HG03108 (cell line): Measurements from ENCODE around the gene UGCG.
"Not testable (repeated sequence)": the region's sequence is repeated elsewhere in the genome, so short reads cannot be mapped to it uniquely, and the experiment has no call there.

Experiments
- ATAC-seq: cut with Tn5 transposase; IDR thresholded peaks from one replicate; pipeline ENCODE4 v1.9.1; 2021; ENCODE audit warnings: moderate library complexity; ENCODE audit not compliant: unreplicated experiment

Gene UGCG

GRCh38 chr9:111895996-111896941 is at the start of gene UGCG:
UGCG (plus strand) TSS chr9:111896814; CDS start chr9:111897216, 402 bp downstream.
- peak; percentile 78 for ATAC-seq

- no peak for ATAC-seq
Observed at GRCh38 chr9:111851553-111851952, 45.1 kb upstream of the UGCG start.

GRCh38 chr9:111852291-111852690 is 44.3 kb upstream of the UGCG start:
- ATAC-seq: no peak

- ATAC-seq: no peak
Observed at GRCh38 chr9:111853450-111853827, 43.2 kb upstream of the UGCG start.

GRCh38 chr9:111854799-111855198 is 41.8 kb upstream of the UGCG start:
- no peak for ATAC-seq

GRCh38 chr9:111857555-111858211 is 38.9 kb upstream of the UGCG start:
- no peak for ATAC-seq

GRCh38 chr9:111860443-111860842 is 36.2 kb upstream of the UGCG start:
- ATAC-seq: no peak

GRCh38 chr9:111863636-111864035 is 33.0 kb upstream of the UGCG start:
- no peak for ATAC-seq

- ATAC-seq: no peak
Observed at GRCh38 chr9:111866976-111867375, 29.6 kb upstream of the UGCG start.

- no peak for ATAC-seq
Observed at GRCh38 chr9:111868475-111868874, 28.1 kb upstream of the UGCG start.

- no peak for ATAC-seq
Observed at GRCh38 chr9:111870774-111871498, 25.7 kb upstream of the UGCG start.

GRCh38 chr9:111871499-111871855 is 25.1 kb upstream of the UGCG start:
- ATAC-seq: no peak

- ATAC-seq: no peak
Observed at GRCh38 chr9:111872886-111873285, 23.7 kb upstream of the UGCG start.

GRCh38 chr9:111873901-111874300 is 22.7 kb upstream of the UGCG start:
- no peak for ATAC-seq

GRCh38 chr9:111874500-111874899 is 22.1 kb upstream of the UGCG start:
- ATAC-seq: no peak

- not testable (repeated sequence) for ATAC-seq
Observed at GRCh38 chr9:111875291-111875690, 21.3 kb upstream of the UGCG start.

- not testable (repeated sequence) for ATAC-seq
Observed at GRCh38 chr9:111875691-111876090, 20.9 kb upstream of the UGCG start.

- no peak for ATAC-seq
Observed at GRCh38 chr9:111876179-111876578, 20.4 kb upstream of the UGCG start.

- ATAC-seq: no peak
Observed at GRCh38 chr9:111877420-111877819, 19.2 kb upstream of the UGCG start.

GRCh38 chr9:111878946-111879345 is 17.7 kb upstream of the UGCG start:
- no peak for ATAC-seq

- ATAC-seq: no peak
Observed at GRCh38 chr9:111886983-111887718, 9.5 kb upstream of the UGCG start.
